C4-2B (cell line): ENCODE results near the gene PLA2G4B.

ENCODE experiments used
- CTCF ChIP-seq: fragments of 450-650 bp; conservative IDR thresholded peaks from 2 replicates; pipeline ENCODE4 v1.5.1; 2017; ENCODE audit warnings: mild to moderate bottlenecking
- ZFX ChIP-seq: fragments of 450-650 bp; IDR thresholded peaks from 2 replicates; pipeline ENCODE4 v1.6.1; 2017

- no peak for TF ChIP-seq CTCF
- no peak for TF ChIP-seq ZFX
These were observed 55.7 kb downstream of the PLA2G4B start for GRCh38 chr15:41894251-41894790.
